Measurements from ENCODE around the gene VAV1. TPM values are rescaled to one million over a fixed set of nuclear protein-coding genes. Genes with fewer than 3 reads are reported as not detected.

VAV1 gene
- total and polyA plus RNA-seq, 2 of the 8 experiments (the other 6 are each of a cell fraction or from before 2014, with no cell fraction given): 0.21 to 0.22 TPM

DNA sequence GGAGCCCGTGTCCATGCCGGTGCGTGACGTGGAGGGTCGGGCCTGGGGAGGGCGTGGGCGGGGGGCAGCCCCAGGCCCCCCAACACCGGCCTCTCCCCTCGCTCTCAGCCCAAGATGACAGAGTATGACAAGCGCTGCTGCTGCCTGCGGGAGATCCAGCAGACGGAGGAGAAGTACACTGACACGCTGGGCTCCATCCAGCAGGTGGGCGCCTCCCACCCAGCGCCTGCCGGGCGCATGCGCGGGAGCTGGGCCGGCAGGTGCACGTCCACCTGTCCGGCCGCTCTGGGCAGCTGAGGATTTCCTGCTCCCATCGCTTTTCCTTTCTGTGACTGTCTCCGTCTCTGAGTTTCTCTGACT, 49.8 kb downstream of the VAV1 start:
- no peaks in the 10 kb centered on the region for H3K27me3 ChIP-seq (replicated peaks in 1 of 4; ENCODE audit: control insufficient read depth in 3 of 4, extremely low read depth in 1 of 4, insufficient read depth in 3 of 4, low read length in 3 of 4)
- H2AFZ ChIP-seq (ENCODE audit: low read length): no peak overlapping the region
- no peak overlapping the region for H3K23ac ChIP-seq (ENCODE audit: insufficient read length)
- no peak overlapping the region for H3K27ac ChIP-seq (ENCODE audit: low read depth, low read length)
- no peak overlapping the region for H2BK12ac ChIP-seq (ENCODE audit: low read depth, low read length)
- no peak overlapping the region for H3K56ac ChIP-seq (replicated peaks; ENCODE audit: insufficient read length, low read depth, low read length)
- no peak overlapping the region for H3K14ac ChIP-seq (ENCODE audit: insufficient read length)
- H2BK15ac ChIP-seq (ENCODE audit: low read length): no peak overlapping the region
- H3K36me3 ChIP-seq (ENCODE audit: control insufficient read depth in 2 of 4, insufficient read depth in 4 of 4, low read length in 3 of 4): no peaks in the 10 kb centered on the region
- WGBS, 2 experiments (ENCODE audit: extremely low coverage in 1 of 2, insufficient coverage in 1 of 2, insufficient read length in 1 of 2, insufficient replicate concordance in 2 of 2, low coverage in 1 of 2, low lambda C conversion rate in 2 of 2, missing lambda C conversion rate in 1 of 2): 90% methylated on average over 22 of the region's 25 CpGs; no CpG with 5 or more reads in 1 of the 2 experiments
- H3K4me3 ChIP-seq (ENCODE audit: extremely low read depth in 1 of 4, insufficient read depth in 2 of 4, low read depth in 3 of 4, low read length in 4 of 4): no peak overlapping the region
- no peaks in the 10 kb centered on the region for H4K20me1 ChIP-seq (replicated peaks in 1 of 2; ENCODE audit: control insufficient read depth in 1 of 2, insufficient read depth in 2 of 2, low read length in 2 of 2)
- no peak overlapping the region for H2AK5ac ChIP-seq (ENCODE audit: low read depth, low read length)
- TF ChIP-seq MAFK (IDR thresholded peaks at IDR 0.05; ENCODE audit: low read depth, low read length) (no peak), SIN3A (conservative IDR thresholded peaks at IDR 0.05 in 1 of 2, IDR thresholded peaks at IDR 0.05 in 1 of 2; ENCODE audit: low read depth in 1 of 2, low read length in 2 of 2) (no peak), CBX8 (IDR thresholded peaks at IDR 0.05; ENCODE audit: borderline replicate concordance, low read depth, low read length) (no peak), RBBP5 (IDR thresholded peaks at IDR 0.05; ENCODE audit: borderline replicate concordance, low read depth, low read length) (no peak), TAF1 (IDR thresholded peaks at IDR 0.05; ENCODE audit: low read depth, low read length) (no peak), EGR1 (IDR thresholded peaks at IDR 0.05; ENCODE audit: borderline replicate concordance, low read depth, low read length) (no peak), SP1 (IDR thresholded peaks at IDR 0.05; ENCODE audit: low read depth, low read length) (no peak)
- H3K79me1 ChIP-seq (ENCODE audit: low read depth, low read length): no peaks in the 10 kb centered on the region
- no peak overlapping the region for H2BK20ac ChIP-seq (ENCODE audit: low read length)
- ChIA-PET POLR2A (ENCODE audit: partially characterized antibody) (interaction anchor here (1.0 to 1.7 kb wide), 2 partner anchors 9 to 54 kb away, joined by 3 to 4 read pairs; no protein-coding TSS in a partner anchor), CTCF (ENCODE audit: partially characterized antibody) (interaction anchor here (0.6 kb wide), 1 partner anchor 38 kb away, joined by 3 read pairs; no protein-coding TSS in a partner anchor)
- no peaks in the 10 kb centered on the region for H3K23me2 ChIP-seq (ENCODE audit: low read depth, low read length)
- no peak overlapping the region for H4K91ac ChIP-seq (replicated peaks; ENCODE audit: insufficient read length, low read length)
- no peak for DNase-seq (ENCODE audit: low read depth in 1 of 2, low spot score in 2 of 2)
- H2BK120ac ChIP-seq (replicated peaks; ENCODE audit: low read depth, low read length): no peak overlapping the region
- no peak for FAIRE-seq
- no peak overlapping the region for H3K18ac ChIP-seq (ENCODE audit: extremely low read depth, low read length)
- H3K9me3 ChIP-seq (ENCODE audit: insufficient read depth in 2 of 2, low read depth in 1 of 2, low read length in 1 of 2): peaks cover 45 to 75% of the 10 kb centered on the region in 2 experiments
- H3K79me2 ChIP-seq (ENCODE audit: control insufficient read depth in 1 of 2, insufficient read depth in 2 of 2, low read length in 2 of 2): no peaks in the 10 kb centered on the region
- no peak overlapping the region for H3K9ac ChIP-seq (replicated peaks in 1 of 4; ENCODE audit: extremely low read depth in 1 of 4, low read depth in 3 of 4, low read length in 3 of 4)
- no peak overlapping the region; the same call in 1 of the 2 replicates for H4K8ac ChIP-seq (ENCODE audit: extremely low read depth, insufficient read depth, low read length)
- no peak overlapping the region for H2BK5ac ChIP-seq (ENCODE audit: low read depth, low read length)
- H3K4me1 ChIP-seq (replicated peaks in 1 of 4; ENCODE audit: control insufficient read depth in 3 of 4, insufficient read depth in 4 of 4, low read length in 3 of 4): no peaks in the 10 kb centered on the region; a peak in 1 of 7 replicates
- no peak overlapping the region for H3K4ac ChIP-seq (replicated peaks; ENCODE audit: insufficient read length, low read depth, low read length)
- no peak overlapping the region for H4K5ac ChIP-seq (ENCODE audit: insufficient read length, low read depth, low read length)
- H3K4me2 ChIP-seq (ENCODE audit: insufficient read depth in 1 of 2, low read depth in 2 of 2, low read length in 2 of 2): no peak overlapping the region

Measured in H1 (cell line).